ENCODE data around the gene APLF.
"Not testable (repeated sequence)": the region's sequence is repeated elsewhere in the genome, so short reads cannot be mapped to it uniquely, and the experiment has no call there.

APLF gene

DNA sequence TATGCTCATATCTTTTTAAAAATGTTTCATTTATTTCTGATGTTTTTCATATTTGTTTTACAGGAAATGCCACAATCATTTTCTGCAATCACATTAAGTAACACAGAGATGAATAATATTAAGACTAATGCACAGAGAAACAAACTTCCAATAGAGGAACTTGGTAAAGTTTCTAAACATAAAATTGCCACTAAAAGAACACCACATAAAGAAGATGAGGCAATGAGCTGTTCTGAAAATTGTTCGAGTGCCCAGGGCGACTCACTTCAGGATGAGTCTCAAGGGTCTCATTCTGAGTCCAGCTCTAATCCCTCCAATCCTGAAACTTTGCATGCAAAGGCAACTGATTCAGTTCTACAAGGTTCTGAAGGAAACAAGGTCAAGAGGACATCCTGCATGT, 70.4 kb downstream of the APLF start:
- H3K4me3 Mint-ChIP-seq: no peak overlapping the region

GRCh38 chr2:68544811-68545210, 77.4 kb downstream of the APLF start:
- H3K4me1 Mint-ChIP-seq: no peaks in the 10 kb centered on the region
- H3K4me3 Mint-ChIP-seq: no peak overlapping the region
- peaks cover 3% of the 10 kb centered on the region for H3K9me3 Mint-ChIP-seq
- H3K27me3 Mint-ChIP-seq (ENCODE audit: low read depth): no peaks in the 10 kb centered on the region
- peaks cover 6% of the 10 kb centered on the region for H3K36me3 Mint-ChIP-seq (ENCODE audit: low read depth)
- H3K27ac Mint-ChIP-seq: no peak overlapping the region
- TF ChIP-seq CTCF (IDR thresholded peaks at IDR 0.05; ENCODE audit: unreplicated experiment in 3 of 3): no peak

More for the DNA sequence above, 70.4 kb downstream of the APLF start:
- no peak for TF ChIP-seq CTCF (IDR thresholded peaks at IDR 0.05; ENCODE audit: unreplicated experiment in 3 of 3)
- no peaks in the 10 kb centered on the region for H3K4me1 Mint-ChIP-seq
- H3K36me3 Mint-ChIP-seq (ENCODE audit: low read depth): peaks cover 6% of the 10 kb centered on the region
- peaks cover 3% of the 10 kb centered on the region for H3K9me3 Mint-ChIP-seq
- no peak overlapping the region for H3K27ac Mint-ChIP-seq
- H3K27me3 Mint-ChIP-seq (ENCODE audit: low read depth): no peaks in the 10 kb centered on the region

DNA sequence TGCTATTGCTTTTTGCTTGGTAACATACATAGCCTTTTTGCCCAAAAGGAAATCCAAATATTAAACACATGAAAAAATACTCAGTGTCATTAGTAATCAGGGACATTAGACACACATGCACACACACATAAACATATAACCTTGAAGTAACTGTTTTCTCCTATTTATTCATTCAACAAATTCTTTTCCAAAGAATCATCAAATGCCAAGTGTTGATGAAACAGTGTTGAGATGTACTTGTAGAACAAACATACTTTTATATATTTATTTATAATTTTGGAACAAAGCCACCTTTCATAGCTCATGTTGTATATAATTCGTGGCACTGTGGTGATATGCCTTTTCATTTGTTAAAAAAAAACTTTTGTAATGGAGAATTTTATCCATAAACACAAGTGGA, 81.0 kb downstream of the APLF start:
- H3K4me3 Mint-ChIP-seq: no peak overlapping the region
- no peaks in the 10 kb centered on the region for H3K9me3 Mint-ChIP-seq
- H3K27ac Mint-ChIP-seq: no peak overlapping the region
- H3K27me3 Mint-ChIP-seq (ENCODE audit: low read depth): no peaks in the 10 kb centered on the region
- H3K4me1 Mint-ChIP-seq: no peaks in the 10 kb centered on the region
- TF ChIP-seq CTCF (IDR thresholded peaks at IDR 0.05; ENCODE audit: unreplicated experiment in 3 of 3): no peak
- H3K36me3 Mint-ChIP-seq (ENCODE audit: low read depth): no peaks in the 10 kb centered on the region

DNA sequence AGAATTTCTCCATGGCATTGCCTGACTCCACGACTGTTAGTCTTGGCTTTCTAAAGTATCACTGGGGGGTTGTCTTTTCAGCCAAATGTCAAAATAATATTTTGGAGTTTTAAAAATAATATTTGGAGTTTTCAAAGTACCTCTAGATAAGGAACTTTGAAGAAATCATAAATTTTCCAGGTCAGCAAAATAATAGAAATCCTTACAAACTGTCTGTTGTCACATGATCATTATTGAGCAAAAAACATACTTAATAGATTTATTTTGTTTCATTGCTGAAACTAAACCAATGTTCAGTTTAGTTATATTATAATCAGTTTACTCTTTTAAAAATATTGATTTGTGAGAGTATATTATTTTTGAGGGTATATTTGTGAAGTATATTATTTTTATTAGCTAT, 85.7 kb downstream of the APLF start:
- no peak overlapping the region for H3K4me3 Mint-ChIP-seq
- H3K4me1 Mint-ChIP-seq: no peaks in the 10 kb centered on the region
- H3K36me3 Mint-ChIP-seq (ENCODE audit: low read depth): no peaks in the 10 kb centered on the region
- H3K27me3 Mint-ChIP-seq (ENCODE audit: low read depth): no peaks in the 10 kb centered on the region
- no peak for TF ChIP-seq CTCF (IDR thresholded peaks at IDR 0.05; ENCODE audit: unreplicated experiment in 3 of 3)
- H3K27ac Mint-ChIP-seq: no peak overlapping the region
- H3K9me3 Mint-ChIP-seq: no peaks in the 10 kb centered on the region

- not testable (repeated sequence) for H3K27ac Mint-ChIP-seq; H3K9me3 Mint-ChIP-seq; H3K4me3 Mint-ChIP-seq; H3K27me3 Mint-ChIP-seq (ENCODE audit: low read depth); H3K4me1 Mint-ChIP-seq; H3K36me3 Mint-ChIP-seq (ENCODE audit: low read depth)
Measured at GRCh38 chr2:68555425-68556206, 88.2 kb downstream of the APLF start.

- Mint-ChIP-seq H3K27ac (no peak overlapping the region), H3K9me3 (no peaks in the 10 kb centered on the region)
Measured at GRCh38 chr2:68556381-68556780, 89.0 kb downstream of the APLF start.

More at GRCh38 chr2:68556381-68556780, 89.0 kb downstream of the APLF start:
- no peak for TF ChIP-seq CTCF (IDR thresholded peaks at IDR 0.05; ENCODE audit: unreplicated experiment in 3 of 3)
- no peaks in the 10 kb centered on the region for H3K36me3 Mint-ChIP-seq (ENCODE audit: low read depth)
- H3K4me1 Mint-ChIP-seq: no peaks in the 10 kb centered on the region
- no peak overlapping the region for H3K4me3 Mint-ChIP-seq
- no peaks in the 10 kb centered on the region for H3K27me3 Mint-ChIP-seq (ENCODE audit: low read depth)

Data from nephron (organoid).